ENCODE results near the gene ZSWIM6.

ZSWIM6 gene

GRCh38 chr5:61319388-61320146, 12.5 kb upstream of the ZSWIM6 start:
- ChIA-PET CTCF (no interaction called here), POLR2A (no interaction called here)
- H3K4me3 ChIP-seq (ENCODE audit: low read depth, low read length), result no peak overlapping the region
- no peak for DNase-seq (ENCODE audit: low read depth, low spot score)
- TF ChIP-seq, protein P1, sequence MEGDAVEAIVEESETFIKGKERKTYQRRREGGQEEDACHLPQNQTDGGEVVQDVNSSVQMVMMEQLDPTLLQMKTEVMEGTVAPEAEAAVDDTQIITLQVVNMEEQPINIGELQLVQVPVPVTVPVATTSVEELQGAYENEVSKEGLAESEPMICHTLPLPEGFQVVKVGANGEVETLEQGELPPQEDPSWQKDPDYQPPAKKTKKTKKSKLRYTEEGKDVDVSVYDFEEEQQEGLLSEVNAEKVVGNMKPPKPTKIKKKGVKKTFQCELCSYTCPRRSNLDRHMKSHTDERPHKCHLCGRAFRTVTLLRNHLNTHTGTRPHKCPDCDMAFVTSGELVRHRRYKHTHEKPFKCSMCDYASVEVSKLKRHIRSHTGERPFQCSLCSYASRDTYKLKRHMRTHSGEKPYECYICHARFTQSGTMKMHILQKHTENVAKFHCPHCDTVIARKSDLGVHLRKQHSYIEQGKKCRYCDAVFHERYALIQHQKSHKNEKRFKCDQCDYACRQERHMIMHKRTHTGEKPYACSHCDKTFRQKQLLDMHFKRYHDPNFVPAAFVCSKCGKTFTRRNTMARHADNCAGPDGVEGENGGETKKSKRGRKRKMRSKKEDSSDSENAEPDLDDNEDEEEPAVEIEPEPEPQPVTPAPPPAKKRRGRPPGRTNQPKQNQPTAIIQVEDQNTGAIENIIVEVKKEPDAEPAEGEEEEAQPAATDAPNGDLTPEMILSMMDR (IDR thresholded peaks at IDR 0.05; ENCODE audit: insufficient read depth, low read length, missing control alignments), result no peak

DNA sequence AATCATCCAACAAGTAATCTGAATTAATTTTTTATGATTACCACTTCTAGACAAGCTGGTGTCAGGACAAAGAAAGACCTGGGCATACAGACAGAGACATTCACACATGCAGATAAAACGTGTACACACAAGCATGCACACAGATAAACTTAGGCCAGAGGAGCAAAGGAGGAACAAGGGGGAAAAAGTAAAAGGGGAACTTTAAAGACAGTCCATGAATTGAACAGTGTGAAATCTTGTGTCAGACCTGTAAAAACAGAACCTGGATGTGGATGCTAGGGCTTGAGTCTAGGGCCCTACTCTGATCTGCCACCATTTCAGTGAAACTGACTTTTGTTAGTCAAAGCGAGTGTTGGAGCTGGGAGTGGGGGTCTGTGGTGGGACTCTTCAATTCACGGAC, 11.2 kb upstream of the ZSWIM6 start:
- ChIA-PET CTCF (no interaction called here), POLR2A (interaction anchor here (1.0 kb wide), 1 partner anchor 11 kb away, joined by 3 read pairs; the partner anchor contains the start of gene ZSWIM6)
- no peak for DNase-seq (ENCODE audit: low read depth, low spot score)
- TF ChIP-seq, protein P1 (IDR thresholded peaks at IDR 0.05; ENCODE audit: insufficient read depth, low read length, missing control alignments), result no peak
- no peak overlapping the region for H3K4me3 ChIP-seq (ENCODE audit: low read depth, low read length)

GRCh38 chr5:61321669-61322068, 10.4 kb upstream of the ZSWIM6 start:
- ChIA-PET CTCF (interaction anchor here (2.1 kb wide), 1 partner anchor 9 kb away, joined by 7 read pairs; no protein-coding TSS in a partner anchor), POLR2A (interaction anchor here (1.0 kb wide), 1 partner anchor 10 kb away, joined by 3 read pairs; the partner anchor contains the start of gene ZSWIM6)

DNA sequence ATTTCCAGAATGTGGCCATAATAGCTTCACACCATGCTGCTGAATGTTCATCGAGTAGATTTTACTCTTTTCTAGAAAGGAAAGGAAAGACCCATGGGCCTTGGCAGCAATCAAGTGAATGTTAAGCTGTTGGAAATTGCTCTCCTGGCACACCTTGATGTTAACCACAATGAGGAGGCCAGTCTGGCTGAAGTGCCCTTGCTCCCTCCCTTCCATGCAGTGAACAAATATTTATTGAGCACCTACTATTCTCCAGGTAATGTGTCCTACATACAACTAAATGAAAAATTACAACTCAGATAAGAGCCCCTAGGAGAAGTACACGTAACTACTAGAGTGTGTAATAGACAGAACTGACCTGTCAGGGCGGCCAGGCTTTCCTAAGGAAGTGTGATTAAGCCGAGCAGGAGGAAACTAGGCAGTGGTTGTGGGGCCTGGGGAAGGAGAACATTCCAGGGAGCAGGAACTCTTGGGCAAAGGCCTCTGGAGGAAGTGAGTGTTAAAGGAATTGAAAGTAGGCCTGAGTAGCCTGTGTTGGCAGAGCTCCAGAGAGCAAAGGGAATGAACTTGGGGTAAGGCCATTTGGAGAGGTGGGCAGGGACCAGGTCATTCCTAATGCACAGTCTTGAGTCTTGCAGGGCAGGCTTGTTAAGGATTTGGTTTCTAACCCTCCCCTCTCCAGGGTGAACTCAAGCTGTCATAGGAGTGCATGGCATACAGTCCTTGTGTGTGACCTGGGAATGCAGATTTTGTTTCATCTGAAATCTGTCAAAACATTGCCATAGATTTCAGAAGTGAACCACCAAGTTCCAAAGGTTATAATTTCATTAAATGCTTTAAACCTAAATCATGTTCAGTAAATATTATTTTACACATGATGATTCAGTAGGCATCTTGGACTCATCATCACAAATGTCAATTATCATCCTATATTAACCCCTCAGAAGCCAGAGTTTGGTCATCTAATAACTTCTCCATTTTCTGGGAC, 9.0 kb upstream of the ZSWIM6 start:
- DNase-seq (ENCODE audit: low read depth, low spot score), result no peak
- ChIA-PET CTCF (interaction anchor here (1.1 to 2.1 kb wide), 4 partner anchors 8 to 364 kb away, joined by 3 to 7 read pairs (median 4); no protein-coding TSS in a partner anchor), POLR2A (no interaction called here)
- H3K4me3 ChIP-seq (ENCODE audit: low read depth, low read length), result no peak overlapping the region
- TF ChIP-seq, protein P1 (IDR thresholded peaks at IDR 0.05; ENCODE audit: insufficient read depth, low read length, missing control alignments), result no peak

More at GRCh38 chr5:61321669-61322068, 10.4 kb upstream of the ZSWIM6 start:
- TF ChIP-seq, protein P1 (IDR thresholded peaks at IDR 0.05; ENCODE audit: insufficient read depth, low read length, missing control alignments), result no peak
- no peak for DNase-seq (ENCODE audit: low read depth, low spot score)
- H3K4me3 ChIP-seq (ENCODE audit: low read depth, low read length), result no peak overlapping the region

GRCh38 chr5:61327760-61328753, 4.0 kb upstream of the ZSWIM6 start:
- no peak for DNase-seq (ENCODE audit: low read depth, low spot score)
- POLR2A ChIA-PET, result interaction anchor here (0.6 to 0.9 kb wide), 2 partner anchors 27 to 52 kb away, joined by 3 to 7 read pairs; no protein-coding TSS in a partner anchor
- TF ChIP-seq, protein P1 (IDR thresholded peaks at IDR 0.05; ENCODE audit: insufficient read depth, low read length, missing control alignments), result no peak
- CTCF ChIA-PET, result interaction anchor here (0.7 to 1.6 kb wide), 5 partner anchors 14 to 273 kb away, joined by 3 to 6 read pairs (median 3); no protein-coding TSS in a partner anchor
- no peak overlapping the region for H3K4me3 ChIP-seq (ENCODE audit: low read depth, low read length)

All from AG04449 (cell line).